HG03521 (cell line): ENCODE data around the gene LHX3.

Experiments used
- ATAC-seq: cut with Tn5 transposase; IDR thresholded peaks from one replicate; pipeline ENCODE4 v1.9.1; 2021; ENCODE audit warnings: mild to moderate bottlenecking, moderate library complexity; ENCODE audit not compliant: unreplicated experiment

The LHX3 gene

GRCh38 chr9:136228107-136228875, 23.4 kb upstream of the LHX3 start:
- no peak for ATAC-seq

DNA sequence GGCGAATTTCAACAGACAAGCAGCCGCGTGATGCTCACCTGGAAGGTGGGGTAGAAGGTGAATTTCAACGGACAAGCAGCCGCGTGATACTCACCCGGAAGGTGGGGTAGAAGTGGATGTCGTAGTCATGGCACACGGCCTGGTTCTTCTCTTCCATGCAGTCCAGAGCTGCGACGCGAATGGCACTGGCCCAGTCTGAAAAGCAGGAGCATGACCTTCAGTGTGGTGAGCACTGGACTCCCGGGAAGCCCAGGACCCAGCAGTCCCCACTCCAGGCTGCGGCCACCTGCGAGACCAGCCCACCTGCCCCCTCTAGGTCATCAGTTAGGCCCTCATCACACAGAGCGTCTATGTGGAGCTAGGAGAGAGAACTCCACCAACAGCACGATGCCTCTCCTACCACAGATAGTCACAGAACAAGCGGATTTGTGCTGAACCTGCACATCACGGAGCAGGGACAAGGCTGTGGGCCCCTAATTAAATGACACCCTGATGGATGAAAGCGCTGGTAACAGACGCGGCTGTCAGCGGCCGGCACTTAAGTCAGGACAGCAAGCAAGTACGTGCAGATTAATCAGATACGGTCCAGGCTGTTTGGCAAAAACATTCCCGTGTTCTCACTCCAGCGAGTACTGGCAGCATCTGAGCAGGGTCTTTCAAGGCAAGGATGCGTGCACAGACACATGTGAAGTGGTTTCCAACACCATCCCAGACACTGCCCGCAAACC, 21.9 kb upstream of the LHX3 start:
- no peak for ATAC-seq

- peak; percentile 48 for ATAC-seq
Measured at GRCh38 chr9:136225748-136226679, 21.1 kb upstream of the LHX3 start.

DNA sequence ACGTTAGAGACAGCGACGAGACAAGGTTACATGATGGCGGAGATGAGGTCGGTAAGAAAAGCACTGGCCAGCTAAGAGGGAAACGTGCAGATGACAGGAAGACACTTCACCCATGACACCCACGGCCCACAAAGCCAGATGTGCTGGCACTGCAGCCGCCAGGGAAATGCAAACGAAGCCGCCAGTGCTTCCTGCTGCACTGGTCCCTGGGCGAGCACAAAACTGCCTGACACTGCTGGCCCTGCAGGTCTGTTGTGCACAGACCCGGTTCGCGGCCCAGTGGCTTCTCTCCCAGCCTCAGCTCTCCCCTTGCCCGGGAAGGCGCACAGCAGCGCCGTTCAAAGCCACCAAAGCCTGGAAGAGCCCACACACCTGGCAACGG, 20.4 kb upstream of the LHX3 start:
- ATAC-seq = peak; percentile 41

GRCh38 chr9:136223871-136224640, 19.1 kb upstream of the LHX3 start:
- ATAC-seq = no peak

DNA sequence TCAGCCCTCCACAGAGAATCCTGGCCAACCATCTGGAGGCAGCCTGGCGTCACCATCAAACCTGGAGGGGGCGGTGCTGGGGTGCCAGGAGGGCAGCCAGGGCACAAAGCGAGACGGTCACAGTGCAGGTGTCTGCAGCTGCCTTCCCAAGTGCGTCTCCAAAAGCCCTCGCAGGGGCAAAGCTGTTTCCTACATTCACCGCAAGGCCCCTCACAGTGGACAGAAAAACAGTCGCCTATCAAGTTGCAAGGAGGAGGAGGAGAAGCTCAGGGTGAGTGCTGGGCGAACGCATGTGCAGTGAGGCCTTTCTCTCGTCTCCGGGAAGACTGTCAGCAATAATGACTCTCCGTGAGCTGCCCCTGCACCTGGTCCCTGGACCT, 18.0 kb upstream of the LHX3 start:
- ATAC-seq = no peak

DNA sequence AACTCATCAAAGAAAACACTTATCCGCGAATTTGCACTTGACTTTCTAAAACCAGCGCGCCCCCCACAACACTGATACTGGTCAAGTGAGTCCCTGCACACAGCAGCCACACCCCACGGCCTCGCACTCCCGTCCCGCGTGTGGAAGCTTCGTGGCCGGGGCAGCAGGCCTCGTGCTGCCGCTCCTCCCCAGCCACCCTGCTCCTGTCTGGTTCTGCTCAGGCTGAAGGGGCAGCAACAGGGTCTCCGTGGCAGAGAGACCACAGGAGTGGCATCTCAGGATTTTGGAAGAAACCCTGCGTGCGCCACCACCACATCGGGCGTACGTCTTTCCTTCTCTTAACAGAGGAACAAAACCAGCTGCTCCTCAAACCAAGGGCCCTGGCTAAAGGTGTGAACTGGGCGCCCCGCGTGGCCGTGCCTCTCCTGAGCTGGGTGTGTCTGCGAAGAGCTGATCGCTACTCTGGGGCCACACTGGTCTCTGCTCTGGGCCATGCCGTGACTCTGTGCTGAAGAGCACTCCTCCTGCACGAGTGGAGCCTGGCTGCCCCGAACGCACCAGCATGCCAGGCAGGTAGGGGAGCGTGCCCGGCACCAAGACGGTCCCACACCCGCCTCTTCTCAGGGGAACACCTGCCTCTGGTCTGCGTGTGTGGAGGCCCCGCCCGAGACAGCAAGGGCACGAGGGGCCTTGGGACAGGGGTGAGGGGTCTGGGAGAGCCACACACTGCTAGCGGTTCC, 17.4 kb upstream of the LHX3 start:
- ATAC-seq = no peak

DNA sequence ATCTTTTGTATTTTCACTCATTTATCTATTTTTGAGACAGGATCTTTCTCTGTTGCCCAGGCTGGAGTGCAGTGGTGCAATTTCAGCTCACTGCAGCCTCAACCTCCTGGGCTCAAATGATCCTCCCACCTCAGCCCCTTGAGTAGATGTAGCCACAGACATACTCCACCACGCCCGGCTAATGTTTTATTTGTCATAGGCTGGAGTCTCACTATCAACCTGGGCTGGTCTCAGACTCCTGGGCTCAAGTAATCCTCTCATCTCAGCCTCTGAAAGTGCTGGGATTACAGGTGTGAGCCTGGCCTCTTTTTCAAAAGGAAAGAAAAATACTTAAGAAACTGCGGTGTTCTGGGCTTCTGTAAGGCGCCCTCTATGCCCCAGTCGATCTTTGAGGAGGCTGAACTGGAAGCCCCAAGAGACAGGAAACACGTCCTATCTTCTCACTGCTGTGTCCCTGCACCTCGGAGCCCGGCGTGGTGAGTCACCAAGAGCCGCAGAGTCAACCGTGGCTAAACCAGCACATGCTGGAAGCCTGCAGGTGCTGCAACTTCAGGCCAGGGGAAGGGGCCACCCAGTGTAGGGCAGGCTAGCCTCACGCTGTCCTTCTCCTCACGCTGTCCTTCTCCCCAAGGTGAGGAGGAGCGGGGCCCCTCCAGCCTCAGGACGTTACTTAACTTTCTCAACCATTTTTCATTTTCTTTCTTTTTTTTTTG, 15.2 kb upstream of the LHX3 start:
- ATAC-seq = no peak

- no peak for ATAC-seq
Measured at GRCh38 chr9:136219276-136219675, 14.3 kb upstream of the LHX3 start.

DNA sequence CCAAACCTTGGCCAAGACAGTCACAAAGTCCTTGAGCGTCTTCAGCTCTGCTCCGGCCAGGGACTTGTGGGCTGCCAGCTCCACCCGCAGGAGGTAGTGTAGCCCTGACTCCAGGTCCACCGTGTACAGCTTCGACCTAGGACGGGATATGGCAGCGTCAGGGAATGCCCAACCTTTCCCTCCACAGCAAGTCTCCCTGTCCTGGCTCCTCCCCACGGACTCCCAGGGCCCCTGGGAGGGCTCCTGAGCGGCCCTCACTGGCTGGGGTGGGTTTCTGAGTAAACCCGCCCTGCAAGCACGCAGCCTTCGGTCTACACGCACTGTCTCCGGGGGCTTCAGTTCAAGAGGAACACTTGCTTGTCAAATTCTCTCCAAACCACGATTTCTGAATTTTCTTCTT, 13.7 kb upstream of the LHX3 start:
- ATAC-seq = no peak

DNA sequence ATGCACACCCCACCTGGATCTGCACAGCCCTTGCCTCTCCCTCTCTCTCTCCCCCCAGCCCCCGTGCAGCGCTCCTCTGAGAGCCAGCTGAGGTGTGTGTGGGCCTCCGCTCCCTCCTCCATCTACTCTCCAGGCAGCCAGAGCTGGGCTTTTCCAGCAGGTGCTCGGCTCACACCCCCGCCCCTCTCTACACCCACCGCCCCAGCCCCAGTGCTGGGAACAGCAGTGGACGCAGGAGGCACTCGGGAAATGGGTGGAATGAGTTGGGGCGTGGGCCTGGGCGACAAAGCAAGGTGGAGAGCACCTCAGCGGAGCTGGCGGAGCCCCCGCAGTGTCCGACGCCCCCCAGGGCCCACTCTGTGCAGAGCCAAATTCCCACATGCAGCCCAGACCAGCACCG, 13.3 kb upstream of the LHX3 start:
- no peak for ATAC-seq

GRCh38 chr9:136216541-136217244, 11.8 kb upstream of the LHX3 start:
- ATAC-seq = no peak

DNA sequence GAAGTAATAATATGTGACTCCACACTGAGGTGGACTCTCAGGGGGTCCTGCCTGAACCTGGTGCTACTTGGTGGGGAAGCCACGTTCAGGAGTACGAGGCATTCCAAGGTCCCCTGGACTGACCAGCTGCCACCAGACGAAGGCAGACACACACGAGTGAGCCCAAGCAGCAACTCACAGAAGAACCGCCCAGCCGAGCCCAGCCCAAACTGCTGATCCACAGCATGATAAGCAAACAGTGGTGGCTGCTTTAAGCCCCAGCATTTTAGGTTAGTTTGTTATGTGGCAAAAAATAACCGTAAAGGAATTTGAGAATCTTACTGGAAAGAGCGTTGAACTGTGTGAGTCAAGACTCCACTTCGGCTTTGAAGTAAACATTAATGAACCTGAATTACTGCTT, 8.8 kb upstream of the LHX3 start:
- ATAC-seq = no peak

DNA sequence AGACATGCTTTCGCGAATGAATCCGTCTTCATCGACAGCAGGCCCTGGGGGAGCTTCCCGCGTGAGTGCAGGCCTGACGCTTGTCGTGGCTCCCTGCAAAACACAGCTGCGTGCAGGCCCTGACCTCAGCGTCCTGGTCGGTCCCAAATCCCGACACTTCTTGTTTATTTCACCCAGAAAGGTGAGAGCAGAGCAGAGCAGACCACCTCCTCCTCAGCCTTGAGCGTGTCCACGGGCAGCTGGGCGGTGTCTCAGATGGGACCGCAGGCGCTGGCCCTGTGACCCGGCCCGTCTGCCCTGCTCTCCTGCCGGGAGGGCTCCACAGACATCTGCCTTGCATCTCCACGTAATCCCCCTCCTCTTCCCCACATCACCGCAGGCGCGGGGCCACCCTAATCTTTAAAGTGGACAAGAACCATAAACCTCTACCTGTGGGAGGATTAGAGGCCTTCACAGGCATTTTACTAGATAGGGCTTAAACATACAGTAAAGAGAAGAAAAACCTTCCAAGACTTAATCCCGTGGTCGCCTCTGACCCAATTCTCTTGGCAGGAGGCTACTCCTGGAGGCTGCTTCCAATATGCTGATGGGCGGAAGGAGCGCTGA, 7.5 kb upstream of the LHX3 start:
- no peak for ATAC-seq

DNA sequence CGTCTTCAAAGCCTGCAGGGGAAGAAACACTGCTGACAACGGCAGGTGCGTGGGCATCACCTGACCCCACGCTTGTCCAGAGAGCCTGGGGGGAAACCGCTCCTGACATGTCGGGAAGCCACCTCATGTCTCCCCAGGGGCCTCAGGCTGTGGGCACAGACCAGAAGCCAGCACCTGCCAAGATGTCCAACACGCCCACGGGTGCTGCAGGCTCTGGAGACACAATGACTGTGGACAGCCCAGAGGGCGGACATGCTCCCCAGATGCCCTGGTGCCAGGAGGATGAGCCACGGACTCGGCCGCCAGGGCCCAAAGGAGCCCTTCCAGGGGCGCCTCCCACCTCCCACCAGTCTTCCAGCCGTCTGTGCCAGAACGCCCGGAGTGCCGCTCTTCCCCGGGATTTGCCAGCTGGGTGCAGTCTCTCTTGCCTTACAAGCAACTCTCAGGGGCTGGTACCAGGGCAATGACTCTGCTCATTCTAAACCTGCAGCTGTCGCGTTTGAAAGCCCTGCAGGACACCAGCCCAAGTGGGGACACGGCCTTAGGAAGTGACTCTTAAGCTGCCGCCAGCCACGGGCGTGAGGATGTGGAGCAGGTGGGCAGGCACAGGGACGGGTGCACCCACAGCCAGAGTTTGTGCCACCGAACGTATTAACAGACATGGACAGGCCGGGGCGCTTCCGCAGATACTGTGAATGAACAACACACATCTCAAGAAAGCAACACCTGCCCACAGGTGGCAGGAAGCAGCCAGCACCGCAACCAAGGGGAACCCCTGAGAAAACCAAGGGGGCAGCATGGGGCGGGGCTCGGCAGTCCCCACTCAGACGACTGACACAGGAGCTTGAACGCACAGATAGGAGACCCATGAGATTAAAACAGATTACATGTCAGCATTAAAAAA, 6.8 kb upstream of the LHX3 start:
- ATAC-seq = no peak

- no peak for ATAC-seq
Measured at GRCh38 chr9:136211006-136211405, 6.1 kb upstream of the LHX3 start.

DNA sequence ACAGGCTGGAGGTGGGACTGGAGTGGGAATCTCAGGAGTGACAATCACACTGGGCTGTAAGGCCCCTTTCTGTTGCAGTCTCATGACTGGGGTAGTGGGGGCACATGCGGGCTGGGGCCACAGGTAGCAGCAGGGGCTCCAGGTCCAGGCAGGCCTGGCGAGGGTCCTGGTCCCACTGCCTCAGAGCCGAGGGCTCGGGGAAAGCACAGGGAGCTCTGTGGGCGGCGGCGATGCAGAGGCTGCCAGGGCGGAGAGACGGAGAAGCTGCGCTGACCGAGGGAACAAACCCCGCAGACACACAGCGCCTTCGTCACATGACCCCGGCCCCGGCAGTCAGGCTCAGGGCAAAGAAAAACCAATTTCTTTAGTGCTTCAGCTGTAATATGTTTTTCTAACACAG, 5.3 kb upstream of the LHX3 start:
- no peak for ATAC-seq
